GM12878 (cell line): ENCODE measurements around the gene NUMBL. TPM values are rescaled to one million over a fixed set of nuclear protein-coding genes. Genes with fewer than 3 reads are reported as not detected.

Source experiments
- ATAC-seq: fragments of 200-7000 bp; cut with Tn5 transposase; 3 replicates; pipeline ENCODE4 v1.9.1; 2020; ENCODE audit warnings: mild to moderate bottlenecking, moderate library complexity
- BruUV-seq: library from RNA; stranded (reverse); fragments of 400-500 nt; replicated peaks from 2 replicates; lab custom pipeline; 2021; lab: Mats Ljungman, UMichigan
- CTCF ChIA-PET: fragments of 300-600 bp; sonication (Branson Sonifier 250); formaldehyde crosslinking; extraction: SDS; loops from one replicate; lab custom pipeline; 2021; ENCODE audit warnings: inconsistent platforms; lab: Yijun Ruan, JAX
- POLR2A ChIA-PET: fragments of 350-600 bp; formaldehyde crosslinking; extraction: SDS; loops from one replicate; lab custom pipeline; 2021; ENCODE audit warnings: inconsistent platforms; lab: Charles Lee
- RAD21 ChIA-PET: fragments of 300-600 bp; sonication (Branson Sonifier 250); formaldehyde crosslinking; loops from one replicate; lab custom pipeline; 2023; ENCODE audit warnings: antibody characterized with exemption; ENCODE audit not compliant: unreplicated experiment; lab: Charles Lee
- SMC1A ChIA-PET: fragments of 300-600 bp; sonication (Branson Sonifier 250); formaldehyde crosslinking; loops from one replicate; lab custom pipeline; 2023; ENCODE audit not compliant: unreplicated experiment, uncharacterized antibody; lab: Charles Lee
- DNase-seq: peaks from one replicate; pipeline ENCODE4 v3.0.0-alpha.2; 2011; ENCODE audit warnings: low read depth, low spot score
- FAIRE-seq: peaks from 3 replicates; lab custom pipeline; 2011; peaks lifted over from hg19 to GRCh38; lab: Jason Lieb, UNC
- H2AFZ ChIP-seq: 2 replicates; pipeline ENCODE4 v1.6.0; 2011; ENCODE audit warnings: low read depth, low read length, control low read depth; ENCODE audit not compliant: control insufficient read depth
- H3K27ac ChIP-seq: 2 replicates; pipeline ENCODE4 v1.5.1; 2011; ENCODE audit warnings: control low read depth; ENCODE audit not compliant: control insufficient read depth, insufficient read depth
- H3K27me3 ChIP-seq, 2 experiments: replicated peaks in 1 of 2; 2 replicates each; pipeline versions ENCODE4 v1.6.0 to v1.6.1; 2011; ENCODE audit warnings: low read length in 1 of 2; ENCODE audit not compliant: control insufficient read depth in 2 of 2, insufficient read depth in 2 of 2
- H3K36me3 ChIP-seq, 2 experiments: 2 replicates each; pipeline ENCODE4 v1.5.1; 2011; ENCODE audit warnings: low read length in 1 of 2; ENCODE audit not compliant: control insufficient read depth in 2 of 2, insufficient read depth in 2 of 2
- H3K4me1 ChIP-seq: 2 replicates; pipeline ENCODE4 v1.6.1; 2011; ENCODE audit warnings: mild to moderate bottlenecking, low read length, moderate library complexity, mixed read lengths; ENCODE audit not compliant: control insufficient read depth, insufficient read depth
- H3K4me2 ChIP-seq: 2 replicates; pipeline ENCODE4 v1.6.0; 2011; ENCODE audit warnings: control low read depth; ENCODE audit not compliant: control insufficient read depth, insufficient read depth
- H3K4me3 ChIP-seq: fragments of 200-600 bp; sonication (generic); 2 replicates; pipeline ENCODE4 v1.5.1; 2016
- H3K79me2 ChIP-seq: 2 replicates; pipeline ENCODE4 v1.6.0; 2011; ENCODE audit warnings: low read length; ENCODE audit not compliant: control insufficient read depth, insufficient read depth
- H3K9ac ChIP-seq: 2 replicates; pipeline ENCODE4 v1.8.0; 2011; ENCODE audit warnings: low read length, control low read depth, mixed read lengths; ENCODE audit not compliant: control insufficient read depth, insufficient read depth
- H3K9me3 ChIP-seq: replicated peaks from 3 replicates; pipeline ENCODE4 v1.5.1; 2011; ENCODE audit warnings: mild to moderate bottlenecking, low read length; ENCODE audit not compliant: control insufficient read depth, insufficient read depth
- H4K20me1 ChIP-seq: 2 replicates; pipeline ENCODE4 v1.6.0; 2011; ENCODE audit not compliant: control insufficient read depth, insufficient read depth
- HDAC2 ChIP-seq: fragments of 200-600 bp; sonication (generic); IDR thresholded peaks from 2 replicates; pipeline ENCODE4 v1.6.1; 2017
- MTA3 ChIP-seq: IDR thresholded peaks from 2 replicates; pipeline ENCODE4 v1.6.1; 2012; ENCODE audit warnings: low read length, inconsistent platforms, borderline replicate concordance
- NFXL1 ChIP-seq: fragments of 450-650 bp; IDR thresholded peaks from 2 replicates; pipeline ENCODE4 v1.6.1; 2017; ENCODE audit warnings: antibody characterized with exemption, mild to moderate bottlenecking, borderline replicate concordance
- NR2C1 ChIP-seq: fragments of 450-650 bp; IDR thresholded peaks from 2 replicates; pipeline ENCODE4 v1.6.1; 2017; ENCODE audit warnings: antibody characterized with exemption, mild to moderate bottlenecking, moderate library complexity
- TCF7 ChIP-seq: IDR thresholded peaks from 2 replicates; pipeline ENCODE4 v1.6.1; 2014; ENCODE audit warnings: antibody characterized with exemption, borderline replicate concordance
- WGBS: methylation state at CpG from one replicate; pipeline ENCODE4 v1.1.6; 2016; ENCODE audit warnings: low lambda C conversion rate; ENCODE audit not compliant: insufficient replicate concordance, insufficient coverage; ENCODE audit errors: missing lambda C conversion rate; 5-methylcytosine and 5-hydroxymethylcytosine counted together
- in situ Hi-C: fragments of 300-500 bp; cut with MboI; formaldehyde crosslinking; loops from 9 replicates; pipeline ENCODE4 v1.14.3; 2018; ENCODE audit warnings: mixed read lengths
- intact Hi-C: fragments of 100-400 bp; cut with micrococcal nuclease; formaldehyde crosslinking; loops from one replicate; pipeline ENCODE4 v1.14.2; 2022; ENCODE audit not compliant: unreplicated experiment
- polyA plus RNA-seq, 11 experiments: library from polyadenylated mRNA; depleted of rRNA in 4 of 11; unstranded in 6 of 11; stranded (reverse) in 5 of 11; fragments of >200 nt; fragmentation: Nextera tagmentation in 4 of 11; fragmentation: Illumina TruSeq in 1 of 11; extraction: Ambion mirVana in 4 of 11; extraction: Trizol in 1 of 11; gene quantifications; 1 replicate in 1 of 11; 2 replicates in 10 of 11; pipeline versions ENCODE4 v1.2.1 to v1.2.3, GENCODE V29; 2011 to 2016; ENCODE audit warnings: inconsistent platforms in 2 of 11, missing spikeins in 2 of 11, low read depth in 1 of 11
- total RNA-seq, 4 experiments: library from RNA; depleted of rRNA in 3 of 4; stranded (reverse); fragments of >200 nt in 3 of 4; fragmentation: Illumina TruSeq in 1 of 4; extraction: Trizol in 1 of 4; gene quantifications; 2 replicates each; pipeline versions ENCODE4 v1.2.1 to v1.2.3, GENCODE V29; 2013 to 2021
- TF ChIP-seq, protein P1 (sequence below): fragments of 450-650 bp; formaldehyde crosslinking; IDR thresholded peaks from 2 replicates; pipeline ENCODE4 v1.4.0; 2020; ENCODE audit warnings: mild to moderate bottlenecking, moderate library complexity

The NUMBL gene
- total and polyA plus RNA-seq, 10 of the 15 experiments (the other 5 are each of a cell fraction or from before 2014, with no cell fraction given) = 0.16 to 9.4 (median 1.9) TPM

DNA sequence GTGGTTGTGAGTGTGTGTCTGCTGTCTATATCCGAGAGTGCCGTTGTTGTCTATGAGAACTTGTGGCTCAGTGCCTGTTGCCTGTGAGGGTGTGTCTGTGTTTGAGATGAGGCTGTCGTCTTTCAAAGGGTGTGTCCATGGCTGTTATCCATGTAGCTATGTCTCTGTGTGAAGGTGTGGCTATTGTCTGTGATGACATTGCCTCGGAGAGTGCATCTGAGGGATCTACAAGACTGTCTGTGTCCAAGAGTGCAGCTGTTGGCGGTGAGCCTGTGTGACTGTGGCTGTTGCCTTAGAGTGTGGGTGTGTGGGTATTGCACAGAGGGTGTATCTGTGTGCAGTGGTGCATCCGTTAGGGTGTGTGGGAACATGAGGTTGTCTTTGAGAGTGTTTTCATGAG, 4.9 kb downstream of the NUMBL start:
- BruUV-seq = no TSS peak
- ChIA-PET SMC1A (no interaction called here), RAD21 (no interaction called here), CTCF (no interaction called here), POLR2A (interaction anchor here (0.5 kb wide), 1 partner anchor 84 kb away, joined by 6 read pairs; no protein-coding TSS in a partner anchor)
- peaks cover 20% of the 10 kb centered on the region for H3K4me1 ChIP-seq
- no peaks in the 10 kb centered on the region for H3K9me3 ChIP-seq
- no peaks in the 10 kb centered on the region for H3K27me3 ChIP-seq
- H3K36me3 ChIP-seq = no peaks in the 10 kb centered on the region
- H3K4me3 ChIP-seq = no peak overlapping the region
- no peak for DNase-seq
- H3K4me2 ChIP-seq = no peak overlapping the region
- TF ChIP-seq MTA3 = no peak
- TF ChIP-seq, protein P1, sequence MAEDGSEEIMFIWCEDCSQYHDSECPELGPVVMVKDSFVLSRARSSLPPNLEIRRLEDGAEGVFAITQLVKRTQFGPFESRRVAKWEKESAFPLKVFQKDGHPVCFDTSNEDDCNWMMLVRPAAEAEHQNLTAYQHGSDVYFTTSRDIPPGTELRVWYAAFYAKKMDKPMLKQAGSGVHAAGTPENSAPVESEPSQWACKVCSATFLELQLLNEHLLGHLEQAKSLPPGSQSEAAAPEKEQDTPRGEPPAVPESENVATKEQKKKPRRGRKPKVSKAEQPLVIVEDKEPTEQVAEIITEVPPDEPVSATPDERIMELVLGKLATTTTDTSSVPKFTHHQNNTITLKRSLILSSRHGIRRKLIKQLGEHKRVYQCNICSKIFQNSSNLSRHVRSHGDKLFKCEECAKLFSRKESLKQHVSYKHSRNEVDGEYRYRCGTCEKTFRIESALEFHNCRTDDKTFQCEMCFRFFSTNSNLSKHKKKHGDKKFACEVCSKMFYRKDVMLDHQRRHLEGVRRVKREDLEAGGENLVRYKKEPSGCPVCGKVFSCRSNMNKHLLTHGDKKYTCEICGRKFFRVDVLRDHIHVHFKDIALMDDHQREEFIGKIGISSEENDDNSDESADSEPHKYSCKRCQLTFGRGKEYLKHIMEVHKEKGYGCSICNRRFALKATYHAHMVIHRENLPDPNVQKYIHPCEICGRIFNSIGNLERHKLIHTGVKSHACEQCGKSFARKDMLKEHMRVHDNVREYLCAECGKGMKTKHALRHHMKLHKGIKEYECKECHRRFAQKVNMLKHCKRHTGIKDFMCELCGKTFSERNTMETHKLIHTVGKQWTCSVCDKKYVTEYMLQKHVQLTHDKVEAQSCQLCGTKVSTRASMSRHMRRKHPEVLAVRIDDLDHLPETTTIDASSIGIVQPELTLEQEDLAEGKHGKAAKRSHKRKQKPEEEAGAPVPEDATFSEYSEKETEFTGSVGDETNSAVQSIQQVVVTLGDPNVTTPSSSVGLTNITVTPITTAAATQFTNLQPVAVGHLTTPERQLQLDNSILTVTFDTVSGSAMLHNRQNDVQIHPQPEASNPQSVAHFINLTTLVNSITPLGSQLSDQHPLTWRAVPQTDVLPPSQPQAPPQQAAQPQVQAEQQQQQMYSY (CRISPR knock-in tag) = no peak
- no peak for TF ChIP-seq NR2C1
- TF ChIP-seq NFXL1 = no peak
- TF ChIP-seq HDAC2 = no peak
- TF ChIP-seq TCF7 = no peak
- FAIRE-seq = no peak
- no peak for ATAC-seq
- in situ Hi-C loops (no loop called here), intact Hi-C loops (no loop called here)
- no peak overlapping the region for H3K27ac ChIP-seq
- no peaks in the 10 kb centered on the region for H3K79me2 ChIP-seq
- no peak overlapping the region for H3K9ac ChIP-seq
- 96% methylated on average over 6 of the region's 6 CpGs for WGBS
- H2AFZ ChIP-seq = no peak overlapping the region
- H4K20me1 ChIP-seq = no peaks in the 10 kb centered on the region
